Liver (tissue), 3 donors: ENCODE data around the gene ALB.
A peak's percentile ranks its signal among the peaks of the same experiment; 100 is the strongest.

Experiments
- CTCF ChIP-seq: fragments of 150-350 bp; IDR thresholded peaks from 2 replicates; pipeline ENCODE4 v1.5.1; 2017; ENCODE audit warnings: improper control_type of control experiment, low read depth, low read length; ENCODE audit not compliant: missing input control
- EGR1 ChIP-seq, 2 donors: IDR thresholded peaks; 2 replicates each; pipeline ENCODE4 v1.6.1; 2016 to 2018; ENCODE audit warnings: antibody characterized with exemption in 2 of 2, low read depth in 2 of 2
- GABPA ChIP-seq, 2 donors: IDR thresholded peaks in 1 of 2; conservative IDR thresholded peaks in 1 of 2; 2 replicates each; pipeline ENCODE4 v1.6.1; 2016; ENCODE audit warnings: antibody characterized with exemption in 2 of 2, mild to moderate bottlenecking in 1 of 2, moderate library complexity in 1 of 2
- HNF4A ChIP-seq, 2 donors: conservative IDR thresholded peaks; 2 replicates each; pipeline ENCODE4 v1.6.1; 2016; ENCODE audit warnings: antibody characterized with exemption in 2 of 2, mild to moderate bottlenecking in 2 of 2
- JUND ChIP-seq, 2 donors: IDR thresholded peaks; 2 replicates each; pipeline ENCODE4 v1.6.1; 2016; ENCODE audit warnings: antibody characterized with exemption in 2 of 2
- RAD21 ChIP-seq, 2 donors: IDR thresholded peaks; 2 replicates each; pipeline ENCODE4 v1.6.1; 2016; ENCODE audit warnings: antibody characterized with exemption in 2 of 2, mild to moderate bottlenecking in 2 of 2
- REST ChIP-seq: IDR thresholded peaks from 2 replicates; pipeline ENCODE4 v1.6.1; 2016; ENCODE audit warnings: antibody characterized with exemption, mild to moderate bottlenecking
- SP1 ChIP-seq: IDR thresholded peaks from 2 replicates; pipeline ENCODE4 v1.6.1; 2018; ENCODE audit warnings: antibody characterized with exemption, mild to moderate bottlenecking
- YY1 ChIP-seq: IDR thresholded peaks from 2 replicates; pipeline ENCODE4 v1.6.1; 2016; ENCODE audit warnings: antibody characterized with exemption, mild to moderate bottlenecking
- ZBTB33 ChIP-seq: IDR thresholded peaks from 2 replicates; pipeline ENCODE4 v1.6.1; 2016; ENCODE audit warnings: antibody characterized with exemption
- donor health status: healthy.
- donor health status: healthy.

- TF ChIP-seq CTCF (no peak), RAD21 (IDR thresholded peaks at IDR 0.05) (no peak), GABPA (IDR thresholded peaks at IDR 0.05 in 1 of 2, conservative IDR thresholded peaks at IDR 0.05 in 1 of 2) (no peak), EGR1 (IDR thresholded peaks at IDR 0.05; ENCODE audit: low read depth in 2 of 2) (peak in 1 of 2 donors; percentile 9), YY1 (no peak), REST (no peak), JUND (IDR thresholded peaks at IDR 0.05) (peak; percentile 1 to 48), HNF4A (conservative IDR thresholded peaks at IDR 0.05) (no peak), SP1 (no peak), ZBTB33 (no peak)
Measured at GRCh38 chr4:73409978-73410548, 6.0 kb downstream of the ALB start.
